Kasumi-1 (cell line): ENCODE results near the gene RASL12.
"Not testable (repeated sequence)": the region's sequence is repeated elsewhere in the genome, so short reads cannot be mapped to it uniquely, and the experiment has no call there.

ENCODE experiments used
- DNase-seq, 2 experiments: peaks; one replicate each; lab custom pipeline; 2025; lab: John Stamatoyannopoulos, UW

The RASL12 gene

GRCh38 chr15:65067645-65068402, at the start of gene RASL12:
Gene RASL12 (minus strand): TSS chr15:65067991. CDS start chr15:65067835, 156 bp downstream.
- DNase-seq: no peak

GRCh38 chr15:65115542-65115941, 47.8 kb upstream of the RASL12 start:
- DNase-seq: no peak

DNA sequence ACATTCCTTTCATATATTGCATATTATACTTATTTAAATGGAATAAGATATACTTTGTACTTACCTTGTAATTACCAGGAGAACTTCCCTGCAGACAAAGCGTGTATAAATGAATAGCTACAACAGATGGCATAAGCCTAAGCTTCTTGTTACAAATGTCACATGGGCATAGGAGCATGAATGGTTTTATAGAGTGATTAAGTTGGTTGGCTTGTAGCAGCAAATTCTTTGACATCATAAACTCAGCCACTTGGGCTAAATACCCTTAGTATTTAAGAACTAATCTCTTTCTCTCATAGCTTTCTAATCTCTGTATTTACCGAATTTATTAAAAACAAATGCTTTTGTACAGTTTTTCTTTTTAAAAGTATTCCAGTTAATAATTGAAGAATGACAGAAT, 47.3 kb upstream of the RASL12 start, which contains the start of gene UBAP1L:
UBAP1L (minus strand) TSS at position 115 of the 400 bp plus-strand sequence. CDS start 8,985 bp downstream, outside the sequence.
- DNase-seq: no peak

GRCh38 chr15:65110676-65111292, 43.0 kb upstream of the RASL12 start:
- no peak for DNase-seq

DNA sequence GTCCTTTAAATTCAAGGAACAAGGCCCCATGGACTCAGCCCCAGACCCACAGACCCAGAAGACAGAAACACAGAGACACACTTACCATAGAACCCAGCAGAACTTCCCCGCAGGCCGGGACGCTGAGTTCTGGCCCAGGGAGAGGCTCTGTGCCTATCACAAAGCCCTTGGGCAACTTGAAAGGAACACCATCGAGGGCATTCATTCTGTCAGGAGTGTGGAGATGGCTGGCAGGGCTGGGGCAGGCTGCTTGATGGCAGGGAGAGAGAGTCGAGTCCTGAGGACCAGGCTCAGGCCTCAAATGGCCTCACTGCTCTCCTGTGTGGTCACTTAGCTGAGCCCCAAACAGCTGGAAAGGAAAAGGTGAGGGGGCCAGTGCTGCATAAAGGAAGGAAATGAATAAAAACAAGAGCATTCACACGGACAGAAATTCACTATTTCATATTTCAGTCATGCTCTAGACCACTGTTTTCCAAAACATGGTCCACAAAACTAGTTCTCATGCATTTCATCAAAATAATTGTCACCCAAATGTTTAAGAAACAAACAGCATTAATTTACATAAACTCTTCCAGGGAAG, 38.3 kb upstream of the RASL12 start:
- no peak for DNase-seq

- no peak for DNase-seq
Measured at GRCh38 chr15:65105038-65105437, 37.2 kb upstream of the RASL12 start.

GRCh38 chr15:65102912-65103311, 35.1 kb upstream of the RASL12 start:
- no peak for DNase-seq

GRCh38 chr15:65101891-65102708, 34.3 kb upstream of the RASL12 start:
- DNase-seq: no peak

GRCh38 chr15:65101411-65101890, 33.7 kb upstream of the RASL12 start:
- peak; percentile 14 to 43 for DNase-seq

- DNase-seq: no peak
Measured at GRCh38 chr15:65100442-65100841, 32.7 kb upstream of the RASL12 start.

DNA sequence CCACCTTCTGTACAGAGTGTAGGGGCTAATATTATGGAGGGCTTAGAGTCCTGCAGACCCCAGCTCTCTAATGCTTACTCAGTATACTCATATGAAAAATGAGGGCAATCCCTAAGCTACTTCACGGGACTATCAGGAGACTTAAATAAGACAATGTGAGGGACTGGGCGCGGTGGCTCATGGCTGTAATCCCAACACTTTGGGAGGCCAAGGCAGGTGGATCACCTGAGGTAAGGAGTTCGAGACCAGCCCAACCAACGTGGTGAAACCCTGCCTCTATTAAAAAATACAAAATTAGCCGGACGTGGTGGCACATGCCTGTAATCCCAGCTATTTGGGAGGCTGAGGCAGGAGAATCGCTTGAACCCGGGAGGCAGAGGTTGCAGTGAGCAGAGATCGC, 32.0 kb upstream of the RASL12 start:
- not testable (repeated sequence) for DNase-seq

GRCh38 chr15:65099336-65099735, 31.5 kb upstream of the RASL12 start:
- no peak for DNase-seq

- no peak for DNase-seq
Measured at GRCh38 chr15:65097651-65098263, 30.0 kb upstream of the RASL12 start.

DNA sequence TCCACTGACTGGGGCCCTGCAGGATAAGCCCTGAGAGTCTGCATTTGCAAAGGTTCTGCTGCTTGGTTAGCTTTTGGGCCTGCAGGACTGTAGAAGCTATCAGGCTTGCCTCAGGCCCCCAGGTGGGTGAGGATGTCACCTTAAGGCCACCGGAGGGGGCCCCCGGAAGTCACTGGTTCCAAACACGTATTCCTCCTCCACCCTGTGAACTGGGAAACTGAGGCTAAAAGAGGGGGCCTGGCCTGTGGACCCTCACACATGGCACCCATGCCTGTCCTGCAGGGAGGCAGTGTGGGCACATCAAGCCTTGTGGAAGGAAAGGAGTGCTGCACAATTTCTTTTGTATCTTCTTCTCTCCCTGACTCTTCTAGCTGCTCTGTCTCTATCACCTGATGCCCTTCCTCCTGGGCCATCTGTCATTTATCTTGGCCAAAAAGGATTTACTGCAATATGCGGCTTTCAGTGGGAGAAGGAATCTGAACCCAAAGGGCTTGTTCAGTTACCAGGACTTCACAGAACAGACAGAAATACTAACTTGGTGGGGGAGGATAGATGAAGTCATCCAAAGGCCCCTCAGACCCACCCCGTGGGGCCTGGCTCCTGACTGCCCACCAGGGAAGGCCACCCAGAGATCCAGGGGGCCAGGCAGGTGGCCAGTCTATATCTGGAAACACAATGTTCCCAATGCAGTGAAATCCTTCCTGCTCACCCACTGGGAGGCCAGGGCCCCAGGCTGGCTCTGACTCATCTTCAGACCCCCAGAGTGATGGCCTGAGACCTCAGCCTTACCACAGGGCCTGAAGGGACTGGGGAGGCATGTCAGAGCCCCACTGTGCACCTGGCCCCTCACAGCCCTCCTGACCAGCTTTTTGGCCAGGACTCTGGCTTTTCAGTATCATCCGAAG, 28.9 kb upstream of the RASL12 start:
- no peak for DNase-seq

DNA sequence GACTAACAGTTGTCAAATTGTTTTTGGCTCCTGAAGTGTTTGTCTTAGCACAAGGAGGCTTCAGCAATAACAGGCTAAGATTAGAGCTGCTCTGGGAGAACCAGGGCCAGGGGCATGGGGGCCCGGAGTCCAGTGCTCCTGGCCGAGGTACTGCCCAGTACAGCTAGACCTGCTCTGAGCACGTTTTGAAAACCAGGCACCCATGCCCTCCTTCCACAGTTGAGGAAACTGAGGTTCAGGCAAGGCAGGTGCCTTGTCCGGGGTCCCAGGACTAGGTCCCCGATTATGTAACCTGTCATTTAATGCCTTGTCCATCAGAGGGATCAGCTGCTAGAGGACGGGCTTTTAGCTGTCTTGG, 27.9 kb upstream of the RASL12 start:
- no peak for DNase-seq

- DNase-seq: no peak
Measured at GRCh38 chr15:65095011-65095746, 27.4 kb upstream of the RASL12 start.

DNA sequence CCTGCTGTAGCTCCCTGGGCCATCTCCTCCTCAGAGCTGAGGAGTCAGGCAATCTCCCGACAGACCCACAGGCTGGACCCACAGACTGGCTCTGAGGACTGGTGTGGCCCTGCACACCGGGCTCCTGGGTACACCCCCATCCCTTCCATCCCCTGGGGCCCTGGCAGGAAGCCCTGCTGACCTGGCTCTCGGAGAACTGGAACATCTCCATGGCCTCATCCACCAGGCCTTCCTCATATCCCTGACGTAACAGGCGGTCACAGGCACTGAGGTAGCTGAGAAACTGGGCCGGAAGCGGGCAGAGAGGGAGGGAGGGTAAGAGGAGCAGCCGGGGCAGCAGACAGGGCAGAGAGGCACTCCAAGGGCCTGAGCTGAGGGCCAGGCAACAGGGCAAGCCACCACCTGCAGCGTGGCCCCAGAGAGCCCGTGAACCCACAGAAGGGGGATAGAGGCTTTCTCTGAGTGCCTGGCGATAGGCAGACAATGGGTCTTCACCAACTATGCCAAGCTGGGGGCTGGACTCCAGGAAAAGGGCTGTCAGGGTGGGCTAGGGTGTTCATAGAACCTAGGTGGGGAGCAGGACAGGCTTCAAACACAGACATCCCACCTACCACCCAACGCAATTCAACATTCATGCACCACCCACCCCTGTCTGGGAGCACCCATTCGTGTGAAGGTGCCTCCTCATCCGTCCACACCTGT, 26.7 kb upstream of the RASL12 start:
- no peak for DNase-seq

DNA sequence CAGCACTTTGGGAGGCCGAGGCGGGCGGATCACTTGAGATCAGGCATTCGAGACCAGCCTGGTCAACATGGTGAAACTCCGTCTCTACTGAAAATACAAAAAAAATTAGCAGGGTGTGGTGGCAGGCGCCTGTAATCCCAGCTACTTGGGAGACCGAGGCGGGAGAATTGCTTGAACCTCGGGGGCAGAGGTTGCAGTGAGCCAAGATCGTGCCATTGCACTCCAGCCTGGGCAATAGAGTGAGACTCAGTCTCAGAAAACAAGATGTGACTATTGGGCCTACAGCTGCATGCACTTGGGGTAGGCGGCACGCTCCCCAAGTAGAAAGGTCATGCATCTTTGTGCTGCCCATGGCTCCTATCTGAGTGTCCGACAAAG, 26.0 kb upstream of the RASL12 start:
- not testable (repeated sequence) for DNase-seq
